Measurements from ENCODE around the gene ADPRHL1.

DNA sequence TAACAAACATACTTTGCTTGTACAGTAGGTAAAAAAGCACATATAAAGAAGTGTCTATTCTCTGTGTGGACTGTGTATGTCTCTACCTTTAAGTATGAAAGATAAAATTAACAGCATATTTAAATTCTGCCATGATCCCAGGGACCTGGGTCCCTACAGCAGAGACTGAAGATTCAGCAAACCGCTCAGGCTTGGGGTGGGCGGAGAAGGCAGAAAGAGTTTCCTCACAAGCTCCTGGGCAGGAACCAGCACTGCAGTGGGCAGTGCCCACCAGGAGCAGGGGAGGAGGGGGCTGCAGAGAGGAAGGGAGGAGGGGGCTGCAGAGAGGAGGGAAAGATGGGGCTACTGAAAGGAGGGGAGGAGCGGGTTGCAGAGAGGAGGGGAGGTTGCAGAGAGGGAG, 44.7 kb downstream of the ADPRHL1 start:
- TF ChIP-seq EZH2 (IDR thresholded peaks at IDR 0.05) (no peak), POLR2AphosphoS5 (IDR thresholded peaks at IDR 0.05; ENCODE audit: borderline replicate concordance, low read depth, low read length) (no peak)

All from SK-N-MC (cell line).